ENCODE results near the gene ALX3. TPM values are rescaled to one million over a fixed set of nuclear protein-coding genes. Genes with fewer than 3 reads are reported as not detected.

ALX3 gene
- total and polyA plus RNA-seq, 2 of the 8 experiments (the other 6 are each of a cell fraction or from before 2014, with no cell fraction given): 0.20 TPM; not detected in 1

DNA sequence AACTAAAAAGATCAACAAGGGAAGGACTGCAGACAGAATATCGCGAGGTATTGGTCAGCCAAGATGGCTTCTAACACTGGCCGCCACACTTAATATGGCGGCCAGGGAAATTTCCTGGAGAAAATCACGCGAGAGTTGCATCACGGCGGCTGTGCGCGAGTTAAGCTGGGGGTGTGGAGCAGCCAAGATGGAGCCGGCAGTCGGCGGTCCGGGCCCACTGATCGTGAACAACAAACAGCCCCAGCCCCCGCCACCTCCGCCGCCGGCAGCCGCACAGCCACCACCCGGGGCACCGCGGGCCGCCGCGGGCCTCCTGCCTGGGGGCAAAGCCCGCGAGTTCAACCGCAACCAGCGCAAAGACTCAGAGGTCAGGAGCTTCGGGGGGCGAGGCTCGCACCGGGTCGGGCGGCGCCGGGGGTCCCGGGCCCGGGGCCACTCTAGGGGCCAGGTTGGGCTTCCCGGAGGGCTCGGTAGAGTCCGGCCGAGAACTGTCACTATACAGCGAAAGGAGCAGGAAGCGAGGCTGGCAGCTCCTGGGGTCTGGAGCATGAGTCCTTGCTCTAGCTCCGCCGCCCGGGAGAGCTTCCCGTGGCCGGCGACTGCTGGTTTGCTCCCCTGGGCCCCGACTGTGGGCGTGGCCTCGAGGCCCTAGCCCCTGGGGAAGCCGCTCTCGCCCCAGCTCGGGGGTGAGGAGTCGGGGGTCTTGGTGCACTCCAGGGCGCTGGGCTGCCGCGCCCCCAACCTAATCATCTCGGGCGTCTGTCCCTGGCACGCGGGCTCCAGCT lies 35.8 kb downstream of the ALX3 start, which contains the start of gene STRIP1 (continued):
- TF ChIP-seq SAP30 (IDR thresholded peaks at IDR 0.05; ENCODE audit: insufficient read depth, insufficient replicate concordance, low read length) (peak; percentile 93), CHD1 (IDR thresholded peaks at IDR 0.05; ENCODE audit: low read depth, low read length) (no peak), CHD2 (IDR thresholded peaks at IDR 0.05; ENCODE audit: low read length) (peak; percentile 99), KDM1A (IDR thresholded peaks at IDR 0.05; ENCODE audit: borderline replicate concordance, low read length) (no peak), CBX5 (IDR thresholded peaks at IDR 0.05; ENCODE audit: low read depth, low read length) (no peak), PHF8 (conservative IDR thresholded peaks at IDR 0.05; ENCODE audit: low read depth, low read length) (peak; percentile 96), BRCA1 (IDR thresholded peaks at IDR 0.05; ENCODE audit: low read depth, low read length) (peak; percentile 98), HDAC6 (IDR thresholded peaks at IDR 0.05; ENCODE audit: low read depth, low read length) (no peak), RNF2 (IDR thresholded peaks at IDR 0.05; ENCODE audit: borderline replicate concordance, low read depth, low read length, missing control alignments, poor library complexity, severe bottlenecking) (no peak), TAF1 (IDR thresholded peaks at IDR 0.05; ENCODE audit: low read depth, low read length) (peak; percentile 83), RFX5 (IDR thresholded peaks at IDR 0.05; ENCODE audit: borderline replicate concordance, low read depth, low read length) (no peak), SIN3A (conservative IDR thresholded peaks at IDR 0.05 in 1 of 2, IDR thresholded peaks at IDR 0.05 in 1 of 2; ENCODE audit: low read depth in 1 of 2, low read length in 2 of 2) (peak in 1 of 2 experiments; percentile 70; a peak in 2 of 4 replicates), BCL11A (IDR thresholded peaks at IDR 0.05; ENCODE audit: low read depth in 2 of 2, low read length in 2 of 2) (no peak), FOSL1 (IDR thresholded peaks at IDR 0.05; ENCODE audit: insufficient read depth, low read depth, low read length) (no peak), TEAD4 (IDR thresholded peaks at IDR 0.05; ENCODE audit: low read depth, low read length) (no peak), EZH2 (IDR thresholded peaks at IDR 0.05; ENCODE audit: low read depth, low read length, severe bottlenecking) (no peak)
- TF ChIP-seq, protein P1, sequence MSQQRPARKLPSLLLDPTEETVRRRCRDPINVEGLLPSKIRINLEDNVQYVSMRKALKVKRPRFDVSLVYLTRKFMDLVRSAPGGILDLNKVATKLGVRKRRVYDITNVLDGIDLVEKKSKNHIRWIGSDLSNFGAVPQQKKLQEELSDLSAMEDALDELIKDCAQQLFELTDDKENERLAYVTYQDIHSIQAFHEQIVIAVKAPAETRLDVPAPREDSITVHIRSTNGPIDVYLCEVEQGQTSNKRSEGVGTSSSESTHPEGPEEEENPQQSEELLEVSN (IDR thresholded peaks at IDR 0.05): no peak
- TF ChIP-seq, protein P2, sequence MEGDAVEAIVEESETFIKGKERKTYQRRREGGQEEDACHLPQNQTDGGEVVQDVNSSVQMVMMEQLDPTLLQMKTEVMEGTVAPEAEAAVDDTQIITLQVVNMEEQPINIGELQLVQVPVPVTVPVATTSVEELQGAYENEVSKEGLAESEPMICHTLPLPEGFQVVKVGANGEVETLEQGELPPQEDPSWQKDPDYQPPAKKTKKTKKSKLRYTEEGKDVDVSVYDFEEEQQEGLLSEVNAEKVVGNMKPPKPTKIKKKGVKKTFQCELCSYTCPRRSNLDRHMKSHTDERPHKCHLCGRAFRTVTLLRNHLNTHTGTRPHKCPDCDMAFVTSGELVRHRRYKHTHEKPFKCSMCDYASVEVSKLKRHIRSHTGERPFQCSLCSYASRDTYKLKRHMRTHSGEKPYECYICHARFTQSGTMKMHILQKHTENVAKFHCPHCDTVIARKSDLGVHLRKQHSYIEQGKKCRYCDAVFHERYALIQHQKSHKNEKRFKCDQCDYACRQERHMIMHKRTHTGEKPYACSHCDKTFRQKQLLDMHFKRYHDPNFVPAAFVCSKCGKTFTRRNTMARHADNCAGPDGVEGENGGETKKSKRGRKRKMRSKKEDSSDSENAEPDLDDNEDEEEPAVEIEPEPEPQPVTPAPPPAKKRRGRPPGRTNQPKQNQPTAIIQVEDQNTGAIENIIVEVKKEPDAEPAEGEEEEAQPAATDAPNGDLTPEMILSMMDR (IDR thresholded peaks at IDR 0.05; ENCODE audit: control extremely low read depth in 1 of 3, insufficient read depth in 1 of 3, low read depth in 1 of 3, low read length in 3 of 3): no peak
- TF ChIP-seq, protein P3, sequence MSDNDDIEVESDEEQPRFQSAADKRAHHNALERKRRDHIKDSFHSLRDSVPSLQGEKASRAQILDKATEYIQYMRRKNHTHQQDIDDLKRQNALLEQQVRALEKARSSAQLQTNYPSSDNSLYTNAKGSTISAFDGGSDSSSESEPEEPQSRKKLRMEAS (IDR thresholded peaks at IDR 0.05): no peak

Data from H1 (cell line).